ENCODE measurements around the gene EYS.

Gene EYS

DNA sequence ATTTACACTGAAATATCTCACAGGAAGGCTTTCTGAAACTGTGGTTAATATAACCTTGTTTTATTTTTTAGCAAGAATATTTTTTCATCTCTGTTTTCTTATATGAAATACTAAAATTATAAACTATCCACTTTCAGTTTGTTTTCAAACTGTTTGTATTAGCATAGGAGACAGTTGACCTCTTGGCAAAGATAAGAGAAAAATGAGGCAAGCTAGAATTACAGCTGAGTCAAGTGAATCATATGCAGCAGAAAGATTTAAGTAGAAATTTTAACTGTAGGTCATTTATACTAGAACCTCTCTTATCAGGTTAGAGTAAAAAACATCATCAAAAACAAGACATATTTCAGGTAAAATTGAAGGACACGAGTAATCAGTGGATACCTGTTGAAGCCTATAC, 1278.8 kb downstream of the EYS start:
- DNase-seq: no peak

DNA sequence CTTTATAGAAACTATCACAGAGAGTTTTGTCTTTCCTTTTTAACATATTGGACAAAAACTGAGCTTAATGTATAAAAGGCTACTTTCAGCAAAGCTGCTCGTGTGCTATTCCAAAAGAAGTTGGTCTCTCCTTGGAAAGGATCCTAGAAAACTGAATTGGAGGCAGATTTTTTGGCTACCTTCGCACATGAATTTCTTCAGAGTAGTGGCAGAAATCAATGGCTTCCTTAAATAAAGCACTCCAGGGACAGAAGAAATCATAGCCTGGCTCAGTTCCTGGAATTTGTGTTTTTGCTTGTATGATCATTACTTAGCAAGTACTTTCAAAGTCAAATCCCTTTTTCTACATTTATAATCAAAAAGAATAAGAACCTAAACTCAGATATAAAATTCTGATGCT, 1291.1 kb downstream of the EYS start:
- DNase-seq: no peak

DNA sequence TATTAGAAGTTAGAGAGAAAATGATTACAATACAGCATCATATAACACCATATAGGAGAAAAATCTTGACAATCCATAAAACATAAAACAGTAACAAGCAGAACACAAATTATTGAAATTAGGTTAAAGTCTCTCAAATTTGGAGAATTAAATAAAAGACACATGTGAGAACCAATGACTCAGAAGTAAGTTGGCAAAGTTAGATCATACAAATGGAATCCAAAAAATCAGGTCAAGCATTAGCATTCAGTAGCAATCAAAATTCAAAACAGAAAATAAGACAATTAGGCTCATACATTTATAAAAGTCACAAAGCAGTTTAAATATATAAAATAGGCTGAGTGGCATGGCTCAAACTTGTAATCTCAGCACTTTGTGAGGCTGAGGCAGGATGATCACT, 1295.8 kb downstream of the EYS start:
- DNase-seq: no peak

DNA sequence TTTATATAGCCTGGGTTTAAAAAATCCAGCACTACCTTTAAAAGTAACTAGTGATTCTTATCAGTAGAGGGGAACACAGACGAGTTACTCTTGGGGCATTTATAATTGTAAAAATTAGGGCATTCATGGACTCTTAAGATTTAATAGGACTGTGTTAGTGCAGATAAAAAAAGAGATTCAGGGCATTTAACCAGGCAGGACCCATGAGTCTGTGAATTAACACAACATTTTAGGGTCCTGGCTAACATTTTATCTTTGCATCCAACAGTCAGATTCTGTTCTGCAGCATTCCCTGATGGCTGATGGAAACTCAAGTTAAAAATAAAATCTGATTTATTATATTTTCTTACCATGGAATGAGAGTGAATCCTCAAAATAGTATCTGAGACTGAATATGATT, 1297.1 kb downstream of the EYS start:
- no peak for DNase-seq

DNA sequence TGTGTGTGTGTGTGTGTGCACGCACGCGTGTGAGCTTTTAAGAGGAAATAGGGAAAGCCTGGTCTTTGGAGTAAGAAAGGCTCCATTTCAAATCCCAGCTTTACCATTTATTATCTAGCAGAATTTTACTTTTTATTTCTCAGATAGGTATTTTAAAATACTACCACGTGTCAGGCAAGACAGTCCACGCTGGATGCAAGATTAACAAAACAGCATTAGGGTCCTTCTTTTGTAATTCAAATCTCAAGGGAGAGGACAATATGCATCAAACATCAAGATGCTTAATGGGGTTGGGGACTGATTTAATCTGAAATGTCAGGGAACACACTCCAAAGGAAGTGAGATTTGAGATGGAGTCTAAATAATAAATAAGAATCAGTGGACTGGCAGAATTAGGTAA, 1302.6 kb downstream of the EYS start:
- DNase-seq: no peak

DNA sequence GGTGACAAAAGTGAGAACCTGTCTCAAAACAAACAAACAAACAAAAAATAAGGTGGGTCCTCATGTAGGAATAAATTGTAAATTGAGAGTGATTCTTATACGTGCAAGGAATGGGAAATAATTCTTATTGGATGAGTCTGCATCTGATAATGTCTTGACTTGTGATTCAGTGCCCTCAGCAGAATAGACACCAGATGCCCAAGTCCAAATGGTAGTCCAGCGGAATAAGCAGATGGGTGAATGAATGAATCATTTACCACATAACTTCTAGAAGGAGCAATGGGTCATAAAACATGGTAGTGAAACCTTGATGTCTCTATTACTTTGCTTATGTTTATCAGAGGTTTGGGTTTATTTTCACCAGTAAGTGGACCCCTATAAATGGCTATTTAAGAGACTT, 1323.7 kb downstream of the EYS start:
- DNase-seq: no peak

DNA sequence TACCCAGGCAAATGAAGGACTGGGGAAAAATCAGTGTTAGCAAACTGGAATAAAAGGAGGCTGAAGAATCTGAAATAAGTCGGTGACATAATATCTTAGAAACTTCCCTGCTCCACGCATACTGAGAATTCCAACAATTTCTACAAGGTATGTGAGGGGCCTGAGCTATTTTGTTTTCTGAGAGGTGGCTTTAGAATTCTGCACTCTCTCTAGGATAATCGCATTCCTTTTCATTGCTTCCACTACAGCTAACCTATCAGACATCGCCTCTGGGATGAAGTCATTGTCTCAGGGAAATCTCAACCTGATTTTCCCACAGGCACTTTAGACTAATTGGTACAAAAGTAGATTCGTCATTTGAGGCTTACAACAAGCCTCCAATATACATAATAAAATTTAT, 1330.6 kb downstream of the EYS start:
- no peak for DNase-seq

DNA sequence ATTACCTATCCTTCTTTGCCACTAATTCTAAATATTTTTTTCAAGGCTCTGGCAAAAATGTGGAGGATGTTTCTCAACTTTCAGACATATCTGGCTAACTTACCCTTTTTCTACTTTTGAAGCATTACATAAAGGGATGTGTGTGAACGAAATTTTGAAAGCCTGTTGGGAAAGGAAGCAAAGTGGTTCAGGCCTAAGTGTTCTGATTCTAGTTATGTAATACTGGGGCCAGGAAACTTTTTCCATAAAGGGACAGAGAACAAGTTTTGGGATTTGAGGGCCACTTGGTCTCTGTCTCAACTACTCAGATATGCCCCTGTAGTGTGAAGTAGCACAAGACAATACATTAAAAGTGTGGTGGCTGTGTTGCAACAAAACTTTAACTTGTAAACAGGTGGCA, 1349.6 kb downstream of the EYS start:
- no peak for DNase-seq

DNA sequence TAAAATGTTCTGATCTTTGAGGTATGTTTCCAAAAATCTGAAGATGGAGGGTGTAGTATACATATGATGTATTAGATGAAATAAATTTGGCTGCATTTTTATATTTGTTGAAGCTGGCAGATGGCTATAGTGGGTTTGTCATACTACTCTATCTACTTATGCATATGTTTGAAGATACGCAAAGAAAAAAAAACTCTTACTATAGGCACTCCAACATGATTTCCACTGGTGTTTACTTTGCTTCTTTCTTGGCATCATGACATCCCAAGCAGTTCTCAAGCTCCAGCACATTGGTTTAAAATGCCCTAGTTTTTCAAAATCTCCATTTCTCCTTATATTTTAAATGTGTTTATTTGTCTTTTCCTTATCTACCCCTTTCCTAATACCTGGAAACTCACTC, 1359.6 kb downstream of the EYS start:
- DNase-seq: no peak

DNA sequence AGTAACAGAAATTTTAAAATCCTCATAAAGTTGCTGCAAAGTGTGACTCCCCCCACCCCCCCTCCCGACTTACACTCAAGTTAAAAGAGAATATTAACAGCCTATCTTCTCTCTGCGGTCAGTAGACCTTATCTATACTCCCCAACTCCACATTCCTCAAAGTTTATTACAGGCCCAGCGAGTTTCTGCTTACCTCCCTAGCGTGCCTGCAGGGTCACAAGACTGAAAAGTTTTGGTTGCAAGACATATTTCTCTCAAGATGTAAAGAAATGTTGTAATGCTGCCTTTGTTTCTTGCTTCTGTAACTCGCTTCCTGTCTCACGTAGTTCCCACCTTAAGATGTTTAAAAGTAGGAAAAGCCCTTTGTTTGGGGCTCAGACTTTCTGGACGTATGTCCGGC, 1371.8 kb downstream of the EYS start:
- DNase-seq: no peak

DNA sequence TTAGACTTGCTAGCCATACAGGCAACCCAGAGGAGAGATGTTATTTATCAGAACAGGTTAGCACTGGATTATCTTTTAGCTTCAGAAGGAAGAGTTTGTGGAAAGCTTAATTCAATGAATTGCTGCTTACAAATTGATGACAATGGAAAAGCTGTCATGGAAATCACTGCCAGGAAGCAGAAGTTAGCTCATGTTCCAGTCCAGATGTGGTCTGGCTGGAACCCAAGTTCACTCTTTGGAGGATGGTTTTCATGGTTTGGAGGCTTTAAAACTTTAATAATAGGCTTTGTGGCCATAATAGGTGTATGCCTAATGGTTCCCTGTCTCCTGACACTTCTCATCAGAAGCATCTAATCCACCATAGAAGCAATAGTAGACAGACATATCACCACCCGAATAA, 1372.4 kb downstream of the EYS start:
- DNase-seq: no peak

DNA sequence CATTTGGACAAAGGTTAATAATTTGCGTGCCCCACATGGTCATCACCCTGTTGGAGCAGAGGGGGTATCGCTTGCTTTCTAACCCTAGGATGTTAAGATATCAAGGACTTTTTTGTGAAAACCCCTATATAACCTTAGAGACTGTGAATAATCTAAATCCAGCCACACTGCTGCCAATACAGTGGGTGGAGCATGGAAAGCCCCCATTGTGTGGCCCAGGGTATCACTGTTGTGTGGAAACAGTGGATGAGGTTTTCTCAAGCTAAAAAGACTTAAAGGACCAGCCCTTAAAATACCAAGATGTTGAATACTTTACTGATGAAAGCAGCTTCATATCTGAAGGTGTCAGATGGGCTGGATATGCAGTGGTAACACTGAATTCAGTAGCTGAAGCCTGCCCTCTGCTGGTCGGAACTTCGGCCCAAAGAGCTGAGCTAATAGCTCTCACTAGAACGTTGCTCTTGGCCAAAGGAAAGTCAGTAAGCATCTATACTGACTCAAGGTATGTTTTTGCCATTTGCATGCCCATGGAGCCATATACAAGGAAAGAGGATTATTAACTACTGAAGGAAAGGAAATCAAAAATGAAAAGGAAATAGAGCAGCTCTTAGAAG, 1376.2 kb downstream of the EYS start:
- no peak for DNase-seq

DNA sequence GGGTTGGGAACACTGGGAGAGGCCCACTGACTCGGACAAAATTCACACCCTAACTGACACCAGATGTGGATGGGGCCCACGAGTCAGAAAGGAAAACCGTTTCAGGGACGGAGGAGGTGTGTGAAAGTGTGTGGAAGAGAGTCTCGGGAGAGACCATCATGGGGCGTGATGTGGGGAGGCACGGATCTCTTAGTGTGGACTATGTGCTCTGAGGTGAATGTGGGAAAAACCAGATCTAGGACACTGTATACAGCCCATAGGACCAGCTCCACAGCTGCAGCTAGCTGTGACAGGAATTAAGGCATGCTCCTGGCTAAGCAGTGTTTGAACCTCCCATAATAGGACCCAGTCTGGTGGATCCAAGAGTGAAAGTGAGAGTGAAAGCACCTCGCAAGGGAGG, 1380.1 kb downstream of the EYS start:
- DNase-seq: no peak

DNA sequence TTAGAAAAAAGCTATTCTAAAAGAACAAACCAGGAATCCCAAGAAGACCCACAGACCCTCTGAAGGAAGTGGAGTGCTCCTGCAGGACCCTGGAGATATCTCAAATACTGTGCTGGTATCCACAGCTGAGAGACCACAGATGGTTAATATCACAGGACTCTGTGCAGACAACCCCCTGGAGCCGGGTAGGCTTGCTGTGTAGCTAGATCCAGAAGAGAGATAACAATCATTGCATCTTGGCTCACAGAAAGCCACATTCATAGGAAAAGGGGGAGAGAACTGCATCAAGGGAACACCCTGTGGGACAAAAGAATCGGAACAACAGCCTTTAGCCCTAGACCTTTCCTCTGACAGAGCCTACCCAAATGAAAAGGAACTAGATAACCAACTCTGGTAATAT, 1381.9 kb downstream of the EYS start:
- no peak for DNase-seq

DNA sequence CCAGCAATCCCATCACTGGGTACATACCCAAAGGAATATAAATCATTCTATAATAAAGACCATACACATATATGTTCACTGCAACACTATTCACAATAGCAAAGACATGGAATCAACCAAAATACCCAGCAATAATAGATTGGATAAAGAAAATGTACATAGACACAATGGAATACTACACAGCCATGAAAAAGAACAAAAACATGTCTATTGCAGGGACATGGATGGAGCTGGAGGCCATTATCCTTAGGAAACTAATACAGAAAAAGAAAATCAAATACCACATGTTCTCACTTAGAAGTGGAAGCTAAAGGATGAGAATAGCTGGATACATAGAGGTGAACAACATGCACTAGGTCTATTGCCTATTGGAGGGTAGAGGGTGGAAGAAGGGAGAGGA, 1396.8 kb downstream of the EYS start:
- no peak for DNase-seq

DNA sequence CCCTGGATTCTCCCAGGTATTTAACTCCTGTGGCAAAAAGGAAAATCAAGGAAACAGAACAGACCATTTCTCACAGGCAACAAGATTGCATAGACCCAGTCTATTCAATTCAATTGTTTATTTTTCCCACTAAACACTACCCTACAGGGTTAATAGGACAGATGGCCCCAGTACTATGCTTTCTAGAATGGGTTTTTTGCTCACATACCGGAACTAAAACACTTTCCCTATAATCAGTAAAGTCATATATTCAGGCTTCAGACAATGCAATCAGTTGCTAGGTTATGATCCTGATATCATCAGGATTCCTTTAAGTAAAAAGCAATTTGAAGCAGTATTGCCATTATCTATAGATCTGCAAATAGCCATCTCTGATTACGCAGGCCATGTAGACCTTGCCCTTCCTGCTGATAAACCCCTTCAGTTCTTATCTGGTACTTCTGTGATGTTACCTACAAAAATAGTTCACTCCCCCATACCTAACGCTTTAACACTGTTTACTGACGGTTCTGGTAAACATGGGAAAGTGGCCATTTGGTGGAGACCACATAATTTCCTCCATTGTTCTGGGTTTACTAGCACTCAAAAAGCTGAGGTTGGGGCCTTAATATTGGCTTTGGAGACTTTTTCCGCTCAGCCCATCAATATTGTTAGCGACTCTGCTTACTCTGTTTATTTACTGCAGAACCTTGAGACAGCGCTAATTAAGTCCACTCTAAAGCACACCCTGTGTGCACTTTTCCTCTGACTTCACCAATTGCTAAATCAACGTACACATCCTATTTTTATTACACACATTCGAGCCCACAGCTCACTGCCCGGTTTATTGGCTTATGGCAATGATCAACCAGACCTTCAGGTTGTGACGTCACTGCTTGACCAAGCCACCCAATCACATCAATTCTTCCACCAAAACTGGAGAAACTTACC, 1405.5 kb downstream of the EYS start:
- DNase-seq: no peak

DNA sequence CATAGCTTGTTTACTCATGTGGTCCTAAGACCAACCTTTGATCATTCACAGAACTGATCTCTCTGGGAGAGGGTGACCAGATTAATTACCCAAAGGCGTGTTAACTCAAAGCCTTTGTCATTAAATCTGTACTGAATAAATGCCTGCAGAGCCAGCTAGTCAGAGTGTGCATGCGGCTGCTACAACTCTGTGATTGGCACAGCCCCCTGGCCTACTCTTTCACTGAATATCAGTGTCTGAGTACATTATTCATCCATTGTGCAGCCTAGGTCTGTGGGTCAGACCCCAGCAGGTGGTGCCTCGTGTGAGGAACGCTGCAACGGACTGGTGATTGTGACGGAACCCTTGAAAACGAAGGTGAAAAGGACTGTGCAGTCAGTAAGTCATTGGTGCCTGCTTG, 1407.8 kb downstream of the EYS start:
- DNase-seq: no peak

DNA sequence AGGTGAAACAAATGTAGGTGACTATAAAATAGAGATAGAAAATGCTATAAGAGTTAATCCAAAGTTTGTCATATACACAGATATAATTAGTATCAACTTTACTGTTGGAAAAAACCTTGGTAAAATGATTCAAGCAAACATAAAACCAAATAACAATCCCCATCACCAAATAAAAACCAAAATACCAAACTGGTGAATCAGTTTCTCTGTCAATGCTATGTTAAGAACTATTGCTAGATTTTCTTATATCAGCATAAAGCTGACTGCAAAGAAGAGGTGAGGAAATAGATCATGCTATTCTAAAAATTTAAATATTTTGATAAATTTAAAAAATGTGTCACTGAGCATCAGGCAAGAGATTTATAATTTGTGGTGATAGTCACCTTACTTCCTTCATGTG, 1413.0 kb downstream of the EYS start:
- DNase-seq: no peak

DNA sequence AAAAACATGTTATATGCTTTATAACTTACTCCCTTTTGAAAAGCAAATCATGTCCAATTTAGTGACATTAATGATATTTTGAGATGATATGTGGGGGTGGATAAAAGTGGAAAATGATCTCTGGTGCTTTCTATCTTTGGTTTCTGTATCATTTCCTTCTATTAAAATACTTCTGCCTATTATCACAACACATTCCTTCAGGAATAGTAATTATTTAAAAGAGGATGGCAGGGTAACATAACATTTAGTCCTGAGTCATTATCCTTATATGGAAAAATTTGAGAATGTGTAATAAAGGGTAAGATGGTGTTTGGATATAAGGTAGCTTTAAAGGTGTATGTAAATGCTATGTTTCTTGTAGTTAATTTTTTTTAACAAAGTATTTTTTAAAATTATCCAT, 1413.7 kb downstream of the EYS start:
- no peak for DNase-seq

DNA sequence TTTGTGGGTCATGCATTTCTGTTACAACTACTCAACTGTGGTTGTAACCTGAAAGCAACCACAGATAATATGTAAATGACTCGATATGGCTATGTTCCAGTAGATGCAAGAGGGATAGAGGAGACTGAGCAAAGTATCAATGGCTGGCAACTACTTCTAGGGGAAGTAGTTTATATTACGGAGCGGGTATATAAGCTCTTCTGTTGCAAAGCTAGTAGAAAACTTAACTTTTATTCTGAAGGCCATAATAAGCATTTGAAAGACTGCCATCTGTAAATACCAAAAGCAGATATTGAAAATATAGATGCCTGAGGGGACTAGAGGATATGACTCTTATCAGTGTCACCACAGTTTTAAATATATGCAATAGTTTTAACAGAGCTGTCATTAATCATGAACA, 1416.2 kb downstream of the EYS start:
- no peak for DNase-seq

DNA sequence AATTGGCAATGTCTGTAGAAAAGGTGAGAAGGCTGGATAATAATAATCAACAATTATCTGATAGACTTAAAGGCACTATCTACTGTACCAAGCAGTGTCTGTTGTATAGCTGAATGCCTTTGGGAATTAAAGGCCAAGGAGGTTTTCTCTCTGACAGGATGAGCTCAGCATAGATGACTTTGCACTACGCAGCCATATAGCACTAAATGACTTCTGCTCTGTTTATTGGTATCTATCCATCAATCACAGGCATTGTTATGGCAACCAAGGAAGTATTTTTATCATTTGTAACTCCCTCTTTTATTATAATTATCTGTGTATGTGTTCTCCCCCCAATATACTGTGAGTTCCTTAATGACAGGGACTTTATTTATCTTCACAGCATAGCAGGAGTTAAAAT, 1417.1 kb downstream of the EYS start:
- DNase-seq: no peak

DNA sequence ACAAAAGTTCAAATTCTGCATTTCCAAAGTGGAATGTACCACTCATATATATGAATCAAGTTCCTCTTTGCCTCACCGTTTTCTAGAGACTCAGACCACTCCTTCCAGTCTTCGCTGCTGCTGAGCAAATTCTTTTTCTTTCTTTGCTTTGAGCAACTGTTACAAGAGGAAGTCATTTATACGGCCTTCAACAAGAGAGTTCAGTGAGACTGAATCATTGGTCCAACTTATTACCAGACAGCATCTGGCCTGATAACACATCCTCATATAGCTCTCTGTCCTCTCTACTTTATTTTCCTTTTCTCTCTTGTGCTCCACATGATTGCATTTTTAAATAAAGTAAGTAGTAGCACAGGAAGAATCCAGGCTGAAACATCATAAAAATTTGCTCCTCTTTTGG, 1418.7 kb downstream of the EYS start:
- DNase-seq: no peak

DNA sequence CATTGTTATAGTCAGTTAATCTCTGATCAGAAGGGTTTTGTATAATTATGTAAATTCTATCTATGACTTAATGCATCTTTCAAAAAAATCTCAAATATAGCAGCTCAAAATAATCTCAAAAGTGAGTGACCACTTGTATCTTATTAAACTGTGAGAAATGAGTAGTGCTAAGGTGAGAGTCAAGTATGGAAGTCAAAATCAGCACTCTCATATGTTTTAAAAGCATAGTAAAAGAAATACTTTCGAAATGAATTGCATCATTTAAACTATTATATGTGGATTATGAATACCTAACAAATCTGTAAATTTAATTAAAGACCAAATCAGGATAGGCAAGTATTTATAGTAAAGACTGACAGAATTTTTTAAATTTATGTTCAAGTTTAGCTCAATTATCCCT, 1425.9 kb downstream of the EYS start:
- DNase-seq: no peak

DNA sequence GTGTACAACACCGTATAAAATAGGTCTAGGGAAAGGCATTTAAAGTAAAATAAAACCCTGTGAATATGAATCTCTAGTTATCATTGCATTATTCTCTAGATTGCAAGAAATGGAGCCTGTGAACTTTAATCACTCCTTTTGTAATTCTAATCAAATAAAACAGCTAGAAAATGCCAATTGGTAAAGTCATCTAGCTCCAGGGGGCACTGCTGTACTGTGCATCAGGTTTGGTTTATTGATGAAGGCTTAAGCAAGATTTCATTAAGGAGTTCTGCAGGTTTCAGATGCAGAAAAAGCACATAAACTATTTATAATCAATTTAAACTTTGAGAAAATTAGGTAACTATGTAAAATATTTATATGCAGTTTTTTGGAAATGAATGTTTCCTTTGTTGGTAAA, 1426.5 kb downstream of the EYS start:
- no peak for DNase-seq

DNA sequence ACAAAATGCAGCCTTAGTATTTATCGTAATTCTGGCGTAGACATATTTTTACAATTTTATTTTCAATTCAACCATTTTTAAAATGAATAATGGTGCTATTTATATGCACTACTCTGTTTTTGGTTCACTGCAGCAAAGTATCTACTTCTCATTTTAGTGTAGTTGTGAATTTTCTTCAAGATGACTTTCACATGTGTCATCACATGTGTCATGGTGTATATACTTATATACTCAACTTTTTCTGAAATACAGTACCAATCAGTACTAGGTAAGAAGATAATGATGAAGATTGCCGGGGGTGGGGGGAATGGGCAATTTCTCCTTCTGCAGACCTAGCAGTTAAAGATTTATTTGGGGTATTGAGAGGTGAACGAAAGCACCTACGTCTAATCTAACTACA, 1436.9 kb downstream of the EYS start:
- DNase-seq: no peak

Data from activated naive CD4-positive, alpha-beta T cell treated with anti-CD3 and anti-CD28 coated beads, Interleukin-2, amount 50 U/mL, for 16 hours (primary cell).